Activated CD4-positive, CD25-positive, alpha-beta regulatory T cell treated with anti-CD3 and anti-CD28 coated beads, Interleukin-2, amount 50 U/mL, for 24 hours (primary cell): ENCODE measurements around the gene NDE1.

Source experiments
- ATAC-seq, 2 donors: fragments of 150-1000 bp; cut with Tn5 transposase; one replicate each; pipeline ENCODE4 v1.10.0; 2021; ENCODE audit warnings: mild to moderate bottlenecking in 1 of 2, moderate library complexity in 1 of 2

Gene NDE1

GRCh38 chr16:15772579-15773293, 122.7 kb downstream of the NDE1 start:
- ATAC-seq: no peak

GRCh38 chr16:15773968-15774367, 123.9 kb downstream of the NDE1 start:
- no peak for ATAC-seq

GRCh38 chr16:15775209-15775608, 125.2 kb downstream of the NDE1 start:
- no peak for ATAC-seq

- ATAC-seq: no peak
Observed at GRCh38 chr16:15775663-15776304, 125.7 kb downstream of the NDE1 start.
